Measurements from ENCODE around the gene ZNF273. TPM values are rescaled to one million over a fixed set of nuclear protein-coding genes. Genes with fewer than 3 reads are reported as not detected.

The ZNF273 gene
- total RNA-seq, 1 donor from 2014 or later, result 1.7 TPM

GRCh38 chr7:64880322-64881297, 22.5 kb upstream of the ZNF273 start:
- no peak overlapping the region for H3K4me3 Mint-ChIP-seq (ENCODE audit: unreplicated experiment)
- H3K4me1 Mint-ChIP-seq (ENCODE audit: low read depth), result no peaks in the 10 kb centered on the region
- no peak overlapping the region for H3K27ac Mint-ChIP-seq (ENCODE audit: unreplicated experiment)
- peak; percentile 77 for DNase-seq (ENCODE audit: low spot score)
- H3K27me3 Mint-ChIP-seq (ENCODE audit: low read depth), result peaks cover 1% of the 10 kb centered on the region
- peaks cover 24% of the 10 kb centered on the region for H3K9me3 Mint-ChIP-seq (ENCODE audit: low read depth)
- H3K36me3 Mint-ChIP-seq (ENCODE audit: low read depth), result no peaks in the 10 kb centered on the region
- no peak for TF ChIP-seq CTCF (IDR thresholded peaks at IDR 0.05)

DNA sequence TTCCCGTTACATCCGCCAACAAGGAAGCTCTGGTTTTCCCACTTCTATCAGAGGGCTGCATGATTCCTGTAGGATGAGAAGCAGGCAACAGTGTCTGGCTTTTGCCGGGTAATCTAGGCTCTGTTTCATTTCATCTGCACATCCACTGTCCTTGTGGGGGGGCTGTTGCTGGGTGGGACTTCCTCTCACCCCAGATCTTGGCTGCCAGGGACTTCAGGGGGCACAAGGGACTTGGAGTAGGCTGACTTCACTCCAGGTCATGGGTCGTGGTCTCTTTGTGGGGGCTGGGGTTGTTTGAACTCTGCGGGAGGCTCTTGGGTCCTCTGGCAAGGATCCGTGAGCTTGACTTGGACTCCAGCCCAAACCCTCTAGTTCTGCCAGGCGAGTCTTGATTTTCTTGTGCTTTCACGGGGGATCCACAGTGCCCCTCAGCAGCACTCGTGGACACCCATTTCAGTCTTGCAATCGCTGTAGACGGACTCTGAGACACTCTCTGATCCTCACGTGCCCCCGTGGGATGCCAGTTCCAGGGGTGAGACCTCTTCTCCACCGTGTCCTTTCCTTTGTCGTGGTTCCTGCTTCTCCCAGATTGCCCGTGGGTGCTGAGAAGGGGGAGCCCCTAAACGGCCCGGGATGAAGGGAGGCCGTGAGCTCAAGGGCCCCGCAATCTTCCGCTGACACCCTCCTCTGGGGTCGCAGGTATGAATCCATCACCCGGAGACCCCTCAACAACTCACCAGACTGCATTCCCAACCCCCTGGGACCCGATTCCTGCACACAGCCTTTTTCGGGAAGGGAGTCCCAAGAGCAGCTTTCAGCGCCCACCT, 21.4 kb upstream of the ZNF273 start:
- no peak for TF ChIP-seq CTCF (IDR thresholded peaks at IDR 0.05)
- H3K27ac Mint-ChIP-seq (ENCODE audit: unreplicated experiment), result no peak overlapping the region

GRCh38 chr7:64882341-64883112, 20.5 kb upstream of the ZNF273 start:
- no peak overlapping the region for H3K27ac Mint-ChIP-seq (ENCODE audit: unreplicated experiment)
- H3K27me3 Mint-ChIP-seq (ENCODE audit: low read depth), result peaks cover 14% of the 10 kb centered on the region
- no peak overlapping the region for H3K4me3 Mint-ChIP-seq (ENCODE audit: unreplicated experiment)
- DNase-seq (ENCODE audit: low spot score), result peak; percentile 84
- H3K9me3 Mint-ChIP-seq (ENCODE audit: low read depth), result peaks cover 24% of the 10 kb centered on the region
- no peaks in the 10 kb centered on the region for H3K36me3 Mint-ChIP-seq (ENCODE audit: low read depth)
- TF ChIP-seq CTCF (IDR thresholded peaks at IDR 0.05), result no peak
- no peaks in the 10 kb centered on the region for H3K4me1 Mint-ChIP-seq (ENCODE audit: low read depth)

More for the DNA sequence above, 21.4 kb upstream of the ZNF273 start:
- Mint-ChIP-seq H3K4me3 (ENCODE audit: unreplicated experiment) (no peak overlapping the region), H3K9me3 (ENCODE audit: low read depth) (peaks cover 24% of the 10 kb centered on the region), H3K4me1 (ENCODE audit: low read depth) (no peaks in the 10 kb centered on the region), H3K36me3 (ENCODE audit: low read depth) (no peaks in the 10 kb centered on the region), H3K27me3 (ENCODE audit: low read depth) (peaks cover 8% of the 10 kb centered on the region)
- no peak for DNase-seq (ENCODE audit: low spot score)

GRCh38 chr7:64883113-64883905, 19.8 kb upstream of the ZNF273 start:
- Mint-ChIP-seq H3K36me3 (ENCODE audit: low read depth) (no peaks in the 10 kb centered on the region), H3K27ac (ENCODE audit: unreplicated experiment) (no peak overlapping the region), H3K4me3 (ENCODE audit: unreplicated experiment) (no peak overlapping the region), H3K4me1 (ENCODE audit: low read depth) (peaks cover 4% of the 10 kb centered on the region), H3K27me3 (ENCODE audit: low read depth) (peaks cover 19% of the 10 kb centered on the region), H3K9me3 (ENCODE audit: low read depth) (peaks cover 24% of the 10 kb centered on the region)
- DNase-seq (ENCODE audit: low spot score), result no peak
- TF ChIP-seq CTCF (IDR thresholded peaks at IDR 0.05), result no peak

Data from chondrocyte (in vitro differentiated cells).